Choroid plexus epithelial cell (primary cell): ENCODE data around the gene THRA.

Source experiments
- DNase-seq: peaks from one replicate; pipeline ENCODE4 v3.0.0-alpha.2; 2010; ENCODE audit warnings: low read depth
- H3K4me3 ChIP-seq: 2 replicates; pipeline ENCODE4 v1.5.1; 2011; ENCODE audit warnings: low read depth, mild to moderate bottlenecking, control low read depth, low read length, moderate library complexity
- TF ChIP-seq, protein P1 (sequence below): conservative IDR thresholded peaks from 2 replicates; pipeline ENCODE4 v1.5.1; 2011; ENCODE audit warnings: low read depth, mild to moderate bottlenecking, control low read depth, inconsistent platforms, low read length, moderate library complexity

The THRA gene, protein sequence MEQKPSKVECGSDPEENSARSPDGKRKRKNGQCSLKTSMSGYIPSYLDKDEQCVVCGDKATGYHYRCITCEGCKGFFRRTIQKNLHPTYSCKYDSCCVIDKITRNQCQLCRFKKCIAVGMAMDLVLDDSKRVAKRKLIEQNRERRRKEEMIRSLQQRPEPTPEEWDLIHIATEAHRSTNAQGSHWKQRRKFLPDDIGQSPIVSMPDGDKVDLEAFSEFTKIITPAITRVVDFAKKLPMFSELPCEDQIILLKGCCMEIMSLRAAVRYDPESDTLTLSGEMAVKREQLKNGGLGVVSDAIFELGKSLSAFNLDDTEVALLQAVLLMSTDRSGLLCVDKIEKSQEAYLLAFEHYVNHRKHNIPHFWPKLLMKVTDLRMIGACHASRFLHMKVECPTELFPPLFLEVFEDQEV

DNA sequence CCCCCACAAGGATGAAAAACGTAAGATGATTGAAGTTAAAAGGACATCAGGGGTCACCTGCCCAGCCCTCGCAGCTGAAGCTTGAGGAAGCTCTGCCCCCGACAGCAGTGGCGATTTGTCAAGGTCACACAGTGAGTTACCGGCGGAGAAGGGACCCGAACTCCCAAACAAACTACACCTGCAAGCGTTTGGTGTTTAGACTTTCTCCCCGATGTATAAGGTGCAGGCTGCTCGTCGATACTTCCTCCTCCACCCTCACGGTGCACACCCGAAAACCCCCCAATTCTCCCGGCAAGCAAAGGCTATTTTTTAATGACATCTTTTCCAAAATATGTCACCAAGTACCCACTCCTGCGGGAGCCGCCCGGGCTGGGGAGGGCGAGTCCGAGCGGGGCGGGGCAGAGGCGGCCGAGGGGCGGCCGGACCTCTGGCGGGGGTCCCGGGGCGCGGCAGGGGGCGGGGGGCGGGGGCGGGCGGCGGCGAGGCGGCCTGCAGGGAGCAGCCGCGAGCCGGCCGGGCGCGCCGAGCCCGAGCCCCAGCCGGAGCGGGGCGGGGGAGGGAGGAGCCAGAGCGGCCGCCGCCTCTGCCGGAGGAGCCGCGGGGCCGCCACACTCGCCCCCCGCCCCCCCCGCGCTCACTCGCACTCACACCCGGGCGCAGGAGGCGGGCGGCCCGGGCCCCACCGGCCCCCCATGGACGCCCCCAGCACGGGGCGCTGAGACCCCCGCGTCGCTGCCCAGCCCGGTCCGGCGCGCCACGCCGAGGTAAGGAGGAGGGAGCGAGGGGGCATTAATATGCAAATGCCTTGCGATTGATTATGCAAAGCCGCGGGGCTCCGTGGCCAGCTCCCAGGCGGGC lies at the start of gene THRA:
Gene THRA (plus strand): TSS at position 637 of the 858 bp plus-strand sequence. CDS start 11,524 bp downstream, outside the sequence.
- peak within 1 kb of the TSS; percentile 91 for H3K4me3 ChIP-seq
- TF ChIP-seq, protein P1, sequence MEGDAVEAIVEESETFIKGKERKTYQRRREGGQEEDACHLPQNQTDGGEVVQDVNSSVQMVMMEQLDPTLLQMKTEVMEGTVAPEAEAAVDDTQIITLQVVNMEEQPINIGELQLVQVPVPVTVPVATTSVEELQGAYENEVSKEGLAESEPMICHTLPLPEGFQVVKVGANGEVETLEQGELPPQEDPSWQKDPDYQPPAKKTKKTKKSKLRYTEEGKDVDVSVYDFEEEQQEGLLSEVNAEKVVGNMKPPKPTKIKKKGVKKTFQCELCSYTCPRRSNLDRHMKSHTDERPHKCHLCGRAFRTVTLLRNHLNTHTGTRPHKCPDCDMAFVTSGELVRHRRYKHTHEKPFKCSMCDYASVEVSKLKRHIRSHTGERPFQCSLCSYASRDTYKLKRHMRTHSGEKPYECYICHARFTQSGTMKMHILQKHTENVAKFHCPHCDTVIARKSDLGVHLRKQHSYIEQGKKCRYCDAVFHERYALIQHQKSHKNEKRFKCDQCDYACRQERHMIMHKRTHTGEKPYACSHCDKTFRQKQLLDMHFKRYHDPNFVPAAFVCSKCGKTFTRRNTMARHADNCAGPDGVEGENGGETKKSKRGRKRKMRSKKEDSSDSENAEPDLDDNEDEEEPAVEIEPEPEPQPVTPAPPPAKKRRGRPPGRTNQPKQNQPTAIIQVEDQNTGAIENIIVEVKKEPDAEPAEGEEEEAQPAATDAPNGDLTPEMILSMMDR = no peak
- DNase-seq = peak; percentile 39

DNA sequence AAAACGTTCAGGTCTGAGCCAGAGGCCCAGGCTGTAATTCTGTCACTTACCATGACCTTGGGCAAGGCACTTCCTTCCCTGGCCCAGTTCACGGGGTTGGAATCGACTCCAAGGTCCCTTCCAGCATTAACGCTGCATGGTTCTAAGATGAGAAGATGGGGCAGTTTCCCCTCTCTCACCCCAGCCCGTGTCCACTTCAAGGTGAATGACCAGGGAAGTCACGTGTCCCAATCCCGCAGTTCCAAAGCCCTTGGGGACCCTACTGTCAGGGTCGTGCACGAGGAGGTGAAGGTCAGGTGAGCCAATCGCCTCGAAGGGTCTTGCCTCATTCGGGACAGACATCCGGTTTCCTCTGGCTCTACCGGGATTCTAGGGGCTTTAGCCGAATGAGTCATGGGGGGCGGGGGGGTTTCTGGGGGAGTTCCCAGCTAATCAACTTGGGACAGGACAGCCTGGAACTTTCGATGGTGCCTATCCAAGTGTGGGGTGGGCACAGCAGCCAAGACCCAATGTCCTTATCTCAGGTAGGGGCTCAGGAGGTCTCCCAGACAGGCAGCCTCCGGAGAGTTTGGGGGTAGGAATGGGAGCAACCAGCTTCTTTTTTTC lies 48.3 kb upstream of the THRA start:
- no peak overlapping the region for H3K4me3 ChIP-seq
- TF ChIP-seq, protein P1 = no peak
- DNase-seq = peak; percentile 13

DNA sequence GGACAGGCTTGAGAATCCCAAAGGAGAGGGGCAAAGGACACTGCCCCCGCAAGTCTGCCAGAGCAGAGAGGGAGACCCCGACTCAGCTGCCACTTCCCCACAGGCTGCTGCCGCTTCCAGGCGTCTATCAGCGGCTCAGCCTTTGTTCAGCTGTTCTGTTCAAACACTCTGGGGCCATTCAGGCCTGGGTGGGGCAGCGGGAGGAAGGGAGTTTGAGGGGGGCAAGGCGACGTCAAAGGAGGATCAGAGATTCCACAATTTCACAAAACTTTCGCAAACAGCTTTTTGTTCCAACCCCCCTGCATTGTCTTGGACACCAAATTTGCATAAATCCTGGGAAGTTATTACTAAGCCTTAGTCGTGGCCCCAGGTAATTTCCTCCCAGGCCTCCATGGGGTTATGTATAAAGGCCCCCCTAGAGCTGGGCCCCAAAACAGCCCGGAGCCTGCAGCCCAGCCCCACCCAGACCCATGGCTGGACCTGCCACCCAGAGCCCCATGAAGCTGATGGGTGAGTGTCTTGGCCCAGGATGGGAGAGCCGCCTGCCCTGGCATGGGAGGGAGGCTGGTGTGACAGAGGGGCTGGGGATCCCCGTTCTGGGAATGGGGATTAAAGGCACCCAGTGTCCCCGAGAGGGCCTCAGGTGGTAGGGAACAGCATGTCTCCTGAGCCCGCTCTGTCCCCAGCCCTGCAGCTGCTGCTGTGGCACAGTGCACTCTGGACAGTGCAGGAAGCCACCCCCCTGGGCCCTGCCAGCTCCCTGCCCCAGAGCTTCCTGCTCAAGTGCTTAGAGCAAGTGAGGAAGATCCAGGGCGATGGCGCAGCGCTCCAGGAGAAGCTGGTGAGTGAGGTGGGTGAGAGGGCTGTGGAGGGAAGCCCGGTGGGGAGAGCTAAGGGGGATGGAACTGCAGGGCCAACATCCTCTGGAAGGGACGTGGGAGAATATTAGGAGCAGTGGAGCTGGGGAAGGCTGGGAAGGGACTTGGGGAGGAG lies 47.5 kb upstream of the THRA start, which contains the start of gene CSF3:
Gene CSF3 (plus strand): TSS at position 436 of the 993 bp plus-strand sequence. CDS start 35 bp downstream, at position 471.
- H3K4me3 ChIP-seq = no peak within 1 kb of the TSS
- DNase-seq = no peak
- TF ChIP-seq, protein P1 = no peak

DNA sequence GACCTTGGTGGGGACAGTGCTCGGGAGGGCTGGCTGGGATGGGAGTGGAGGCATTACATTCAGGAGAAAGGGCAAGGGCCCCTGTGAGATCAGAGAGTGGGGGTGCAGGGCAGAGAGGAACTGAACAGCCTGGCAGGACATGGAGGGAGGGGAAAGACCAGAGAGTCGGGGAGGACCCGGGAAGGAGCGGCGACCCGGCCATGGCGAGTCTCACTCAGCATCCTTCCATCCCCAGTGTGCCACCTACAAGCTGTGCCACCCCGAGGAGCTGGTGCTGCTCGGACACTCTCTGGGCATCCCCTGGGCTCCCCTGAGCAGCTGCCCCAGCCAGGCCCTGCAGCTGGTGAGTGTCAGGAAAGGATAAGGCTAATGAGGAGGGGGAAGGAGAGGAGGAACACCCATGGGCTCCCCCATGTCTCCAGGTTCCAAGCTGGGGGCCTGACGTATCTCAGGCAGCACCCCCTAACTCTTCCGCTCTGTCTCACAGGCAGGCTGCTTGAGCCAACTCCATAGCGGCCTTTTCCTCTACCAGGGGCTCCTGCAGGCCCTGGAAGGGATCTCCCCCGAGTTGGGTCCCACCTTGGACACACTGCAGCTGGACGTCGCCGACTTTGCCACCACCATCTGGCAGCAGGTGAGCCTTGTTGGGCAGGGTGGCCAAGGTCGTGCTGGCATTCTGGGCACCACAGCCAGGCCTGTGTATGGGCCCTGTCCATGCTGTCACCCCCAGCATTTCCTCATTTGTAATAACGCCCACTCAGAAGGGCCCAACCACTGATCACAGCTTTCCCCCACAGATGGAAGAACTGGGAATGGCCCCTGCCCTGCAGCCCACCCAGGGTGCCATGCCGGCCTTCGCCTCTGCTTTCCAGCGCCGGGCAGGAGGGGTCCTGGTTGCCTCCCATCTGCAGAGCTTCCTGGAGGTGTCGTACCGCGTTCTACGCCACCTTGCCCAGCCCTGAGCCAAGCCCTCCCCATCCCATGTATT lies 46.5 kb upstream of the THRA start:
- no peak overlapping the region for H3K4me3 ChIP-seq
- TF ChIP-seq, protein P1 = no peak
- DNase-seq = no peak

DNA sequence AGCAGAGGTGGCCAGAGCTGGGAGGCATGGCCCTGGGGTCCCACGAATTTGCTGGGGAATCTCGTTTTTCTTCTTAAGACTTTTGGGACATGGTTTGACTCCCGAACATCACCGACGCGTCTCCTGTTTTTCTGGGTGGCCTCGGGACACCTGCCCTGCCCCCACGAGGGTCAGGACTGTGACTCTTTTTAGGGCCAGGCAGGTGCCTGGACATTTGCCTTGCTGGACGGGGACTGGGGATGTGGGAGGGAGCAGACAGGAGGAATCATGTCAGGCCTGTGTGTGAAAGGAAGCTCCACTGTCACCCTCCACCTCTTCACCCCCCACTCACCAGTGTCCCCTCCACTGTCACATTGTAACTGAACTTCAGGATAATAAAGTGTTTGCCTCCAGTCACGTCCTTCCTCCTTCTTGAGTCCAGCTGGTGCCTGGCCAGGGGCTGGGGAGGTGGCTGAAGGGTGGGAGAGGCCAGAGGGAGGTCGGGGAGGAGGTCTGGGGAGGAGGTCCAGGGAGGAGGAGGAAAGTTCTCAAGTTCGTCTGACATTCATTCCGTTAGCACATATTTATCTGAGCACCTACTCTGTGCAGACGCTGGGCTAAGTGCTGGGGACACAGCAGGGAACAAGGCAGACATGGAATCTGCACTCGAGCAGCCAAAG lies 45.2 kb upstream of the THRA start:
- H3K4me3 ChIP-seq = no peak overlapping the region
- DNase-seq = no peak
- TF ChIP-seq, protein P1 = no peak
